Heart left ventricle (tissue), 13 donors: ENCODE results near the gene LAMA4.

ENCODE experiments used
- POLR2A ChIP-seq, 2 donors: fragments of 450-650 bp; IDR thresholded peaks; one replicate each; pipeline ENCODE4 v1.6.1; 2017; ENCODE audit warnings: antibody characterized with exemption in 2 of 2, mild to moderate bottlenecking in 2 of 2, moderate library complexity in 2 of 2
- TF ChIP-seq, protein P1 (sequence below), 12 donors: fragments of 200-600 bp; sonication (generic) in 4 of 12; IDR thresholded peaks; one replicate each; pipeline versions ENCODE4 v1.5.0 to v1.8.0; 2018 to 2022; ENCODE audit warnings: antibody characterized with exemption in 12 of 12, mild to moderate bottlenecking in 5 of 12
- donor health status: ischemic (EF 13 %, LVEDD 7.1; RV severe dilation, severe dysfunction).
- donor health status: DM: no; HTN: yes; CAD: no.
- donor health status: DM: no; HTN: no; CAD: no.
- donor health status: ischemic (EF 25% LVEDD 6.9; RV normal size, moderate dysfunction).
- donor health status: ischemic (EF 25% LVEDD 5.7; RV mildly dilated, moderate dysfunction).
- donor health status: ischemic (EF 35%, LVEDD 5.7; RV mildly dilated, moderate dysfunction).
- donor health status: nonischemic (EF 11% LVEDD 7.7; RV severe dilation, severe dysfunction).
- donor health status: DM: yes; HTN: yes; CAD: no.
- donor health status: PGD.
- donor health status: ischemic (EF 29% LVEDD 5.4; RV normal size, mild dysfunction).
- donor health status: nonischemic (EF 23%, LVEDD 6.1; RV moderate dilation, normal function).

DNA sequence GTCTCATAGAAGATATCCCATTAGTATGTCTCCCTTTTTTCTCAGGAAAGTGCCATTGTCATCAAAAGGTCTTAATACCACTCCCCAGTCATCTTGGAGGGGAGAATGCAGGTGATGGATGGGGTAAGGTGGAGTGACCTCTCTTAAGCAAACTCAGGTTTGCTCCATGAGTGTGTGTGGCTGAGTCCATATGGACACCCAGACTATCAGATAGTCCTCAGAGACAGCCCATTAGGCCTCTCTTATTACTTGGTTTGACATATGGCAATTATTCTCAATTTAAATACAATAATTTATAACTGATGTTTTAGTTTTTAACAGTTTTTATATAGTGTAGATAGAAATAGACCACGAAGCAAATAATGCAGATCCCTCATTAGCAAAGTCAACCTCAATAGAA lies 23.2 kb downstream of the LAMA4 start:
- TF ChIP-seq, protein P1, sequence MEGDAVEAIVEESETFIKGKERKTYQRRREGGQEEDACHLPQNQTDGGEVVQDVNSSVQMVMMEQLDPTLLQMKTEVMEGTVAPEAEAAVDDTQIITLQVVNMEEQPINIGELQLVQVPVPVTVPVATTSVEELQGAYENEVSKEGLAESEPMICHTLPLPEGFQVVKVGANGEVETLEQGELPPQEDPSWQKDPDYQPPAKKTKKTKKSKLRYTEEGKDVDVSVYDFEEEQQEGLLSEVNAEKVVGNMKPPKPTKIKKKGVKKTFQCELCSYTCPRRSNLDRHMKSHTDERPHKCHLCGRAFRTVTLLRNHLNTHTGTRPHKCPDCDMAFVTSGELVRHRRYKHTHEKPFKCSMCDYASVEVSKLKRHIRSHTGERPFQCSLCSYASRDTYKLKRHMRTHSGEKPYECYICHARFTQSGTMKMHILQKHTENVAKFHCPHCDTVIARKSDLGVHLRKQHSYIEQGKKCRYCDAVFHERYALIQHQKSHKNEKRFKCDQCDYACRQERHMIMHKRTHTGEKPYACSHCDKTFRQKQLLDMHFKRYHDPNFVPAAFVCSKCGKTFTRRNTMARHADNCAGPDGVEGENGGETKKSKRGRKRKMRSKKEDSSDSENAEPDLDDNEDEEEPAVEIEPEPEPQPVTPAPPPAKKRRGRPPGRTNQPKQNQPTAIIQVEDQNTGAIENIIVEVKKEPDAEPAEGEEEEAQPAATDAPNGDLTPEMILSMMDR (IDR thresholded peaks at IDR 0.05), result no peak
- no peak for TF ChIP-seq POLR2A (IDR thresholded peaks at IDR 0.05)
